HG02943 (cell line): ENCODE results near the gene ZNF763.
"Not testable (repeated sequence)": the region's sequence is repeated elsewhere in the genome, so short reads cannot be mapped to it uniquely, and the experiment has no call there.

Experiments used
- ATAC-seq: cut with Tn5 transposase; IDR thresholded peaks from one replicate; pipeline ENCODE4 v1.9.1; 2021; ENCODE audit warnings: mild to moderate bottlenecking, low read depth, moderate library complexity; ENCODE audit not compliant: unreplicated experiment

ZNF763 gene

GRCh38 chr19:11964858-11965645 lies at the start of gene ZNF763:
Gene ZNF763 (plus strand): TSS chr19:11965040. CDS start chr19:11965209, 169 bp downstream.
- peak; percentile 86 for ATAC-seq

- no peak for ATAC-seq
These were observed 42.9 kb upstream of the ZNF763 start for GRCh38 chr19:11921852-11922495.

GRCh38 chr19:11924886-11925650 lies 39.8 kb upstream of the ZNF763 start, which contains the start of gene ZNF700:
Gene ZNF700 (plus strand): TSS chr19:11925107. CDS start chr19:11925211, 104 bp downstream.
- ATAC-seq, result peak; percentile 82

- ATAC-seq, result peak; percentile 0
These were observed 39.1 kb upstream of the ZNF763 start for GRCh38 chr19:11925651-11926187.

- no peak for ATAC-seq
These were observed 37.6 kb upstream of the ZNF763 start for GRCh38 chr19:11927227-11927626.

GRCh38 chr19:11931051-11931450 lies 33.8 kb upstream of the ZNF763 start:
- ATAC-seq, result no peak

- ATAC-seq, result no peak
These were observed 33.3 kb upstream of the ZNF763 start for GRCh38 chr19:11931513-11931912.

- ATAC-seq, result not testable (repeated sequence)
These were observed 29.0 kb upstream of the ZNF763 start for GRCh38 chr19:11935829-11936228.

- not testable (repeated sequence) for ATAC-seq
These were observed 26.5 kb upstream of the ZNF763 start for GRCh38 chr19:11938383-11938782.

GRCh38 chr19:11941361-11941887 lies 23.4 kb upstream of the ZNF763 start:
- ATAC-seq, result not testable (repeated sequence)

GRCh38 chr19:11942008-11942842 lies 22.6 kb upstream of the ZNF763 start:
- no peak for ATAC-seq

- no peak for ATAC-seq
These were observed 22.1 kb upstream of the ZNF763 start for GRCh38 chr19:11942843-11943108.

- no peak for ATAC-seq
These were observed 20.2 kb upstream of the ZNF763 start for GRCh38 chr19:11944656-11945055.

GRCh38 chr19:11948646-11949045 lies 16.2 kb upstream of the ZNF763 start:
- no peak for ATAC-seq

GRCh38 chr19:11949201-11949600 lies 15.6 kb upstream of the ZNF763 start:
- ATAC-seq, result no peak

- not testable (repeated sequence) for ATAC-seq
These were observed 15.2 kb upstream of the ZNF763 start for GRCh38 chr19:11949614-11950080.

GRCh38 chr19:11950312-11950711 lies 14.5 kb upstream of the ZNF763 start:
- ATAC-seq, result no peak

- ATAC-seq, result no peak
These were observed 1.1 kb upstream of the ZNF763 start for GRCh38 chr19:11963566-11964355.

- no peak for ATAC-seq
These were observed 363 bp upstream of the ZNF763 start for GRCh38 chr19:11964496-11964857.
